ENCODE results near the gene THAP12. TPM values are rescaled to one million over a fixed set of nuclear protein-coding genes. Genes with fewer than 3 reads are reported as not detected.

The THAP12 gene
- total RNA-seq, 1 experiment from 2014 or later, result 50.5 TPM

DNA sequence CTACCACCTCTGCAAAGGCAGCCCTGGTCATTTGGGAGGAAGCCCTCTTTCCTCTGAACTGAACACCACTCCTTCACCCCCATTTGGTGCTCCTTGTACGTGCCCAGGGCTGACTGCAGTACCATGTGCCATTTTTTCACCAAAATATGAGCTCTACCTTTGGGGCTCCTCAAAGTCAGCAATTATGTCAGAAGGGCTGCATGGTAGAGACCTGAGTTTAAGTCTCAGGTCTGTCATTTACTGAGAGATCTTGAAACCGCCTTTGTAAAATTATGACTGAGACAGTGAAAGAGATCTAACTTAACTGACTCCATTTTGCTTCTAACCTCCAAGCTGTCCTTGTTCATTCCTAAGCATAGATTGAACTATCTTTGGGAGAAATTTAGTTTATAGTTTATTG lies 58.0 kb downstream of the THAP12 start:
- Histone ChIP-seq H3K9ac (ENCODE audit: low read length) (no peak overlapping the region), H3K27me3 (ENCODE audit: low read length) (no peaks in the 10 kb centered on the region), H4K20me1 (ENCODE audit: low read length) (no peaks in the 10 kb centered on the region), H3K4me2 (ENCODE audit: low read length) (no peak overlapping the region), H3K27ac (ENCODE audit: low read length) (no peak overlapping the region), H3K9me3 (ENCODE audit: low read length) (no peaks in the 10 kb centered on the region), H3K4me1 (ENCODE audit: insufficient read depth, low read length) (peaks cover 11% of the 10 kb centered on the region), H3K79me2 (ENCODE audit: low read length) (no peaks in the 10 kb centered on the region), H2AFZ (ENCODE audit: low read length) (no peak overlapping the region), H3K36me3 (ENCODE audit: low read depth, low read length) (no peaks in the 10 kb centered on the region), H3F3A (ENCODE audit: low read length, unreplicated experiment) (no peaks in the 10 kb centered on the region), H3K4me3 (ENCODE audit: low read length) (no peak overlapping the region), H3K9me2 (replicated peaks; ENCODE audit: low read length) (no peaks in the 10 kb centered on the region)
- POLR2A ChIA-PET (ENCODE audit: unreplicated experiment), result no interaction called here
- intact Hi-C loops (cut with micrococcal nuclease), result loop anchor here (5.0 kb wide), 1 partner anchor 189 kb away; no protein-coding TSS in a partner anchor
- ATAC-seq, result no peak
- TF ChIP-seq EZH2phosphoT487 (IDR thresholded peaks at IDR 0.05; ENCODE audit: borderline replicate concordance, low read length) (no peak), EZH2 (IDR thresholded peaks at IDR 0.05; ENCODE audit: low read length, unreplicated experiment) (no peak)
- TF ChIP-seq, protein P1, sequence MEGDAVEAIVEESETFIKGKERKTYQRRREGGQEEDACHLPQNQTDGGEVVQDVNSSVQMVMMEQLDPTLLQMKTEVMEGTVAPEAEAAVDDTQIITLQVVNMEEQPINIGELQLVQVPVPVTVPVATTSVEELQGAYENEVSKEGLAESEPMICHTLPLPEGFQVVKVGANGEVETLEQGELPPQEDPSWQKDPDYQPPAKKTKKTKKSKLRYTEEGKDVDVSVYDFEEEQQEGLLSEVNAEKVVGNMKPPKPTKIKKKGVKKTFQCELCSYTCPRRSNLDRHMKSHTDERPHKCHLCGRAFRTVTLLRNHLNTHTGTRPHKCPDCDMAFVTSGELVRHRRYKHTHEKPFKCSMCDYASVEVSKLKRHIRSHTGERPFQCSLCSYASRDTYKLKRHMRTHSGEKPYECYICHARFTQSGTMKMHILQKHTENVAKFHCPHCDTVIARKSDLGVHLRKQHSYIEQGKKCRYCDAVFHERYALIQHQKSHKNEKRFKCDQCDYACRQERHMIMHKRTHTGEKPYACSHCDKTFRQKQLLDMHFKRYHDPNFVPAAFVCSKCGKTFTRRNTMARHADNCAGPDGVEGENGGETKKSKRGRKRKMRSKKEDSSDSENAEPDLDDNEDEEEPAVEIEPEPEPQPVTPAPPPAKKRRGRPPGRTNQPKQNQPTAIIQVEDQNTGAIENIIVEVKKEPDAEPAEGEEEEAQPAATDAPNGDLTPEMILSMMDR (conservative IDR thresholded peaks at IDR 0.05; ENCODE audit: low read depth, low read length), result no peak
- no peak for DNase-seq
- no TSS peak for BruUV-seq (replicated peaks)
- CTCF ChIA-PET, result no interaction called here

DNA sequence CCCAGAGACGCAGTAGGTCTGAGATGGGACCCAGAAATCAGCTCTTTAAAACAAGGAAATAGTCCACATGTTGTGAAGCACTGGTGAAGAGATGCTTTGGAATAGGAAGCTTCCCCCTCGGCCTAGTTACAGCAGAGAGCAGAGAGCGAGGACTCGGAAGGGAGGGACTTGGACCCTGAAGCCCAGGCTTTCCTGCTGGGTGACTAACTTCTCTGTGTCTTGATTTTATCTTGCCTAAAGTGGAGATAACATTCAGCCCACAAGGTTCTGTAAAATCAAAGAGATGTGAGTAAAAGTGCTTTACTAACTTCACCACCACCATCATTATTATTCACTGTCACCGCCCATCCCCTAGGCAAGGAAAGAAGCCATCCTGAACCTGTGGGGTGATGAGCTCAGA lies 58.4 kb downstream of the THAP12 start:
- no peak overlapping the region for H3K27ac ChIP-seq (ENCODE audit: low read length)
- no peaks in the 10 kb centered on the region for H3K9me3 ChIP-seq (ENCODE audit: low read length)
- no peaks in the 10 kb centered on the region for H3F3A ChIP-seq (ENCODE audit: low read length, unreplicated experiment)
- POLR2A ChIA-PET (ENCODE audit: unreplicated experiment), result no interaction called here
- H3K4me1 ChIP-seq (ENCODE audit: insufficient read depth, low read length), result peaks cover 11% of the 10 kb centered on the region
- TF ChIP-seq, protein P1 (conservative IDR thresholded peaks at IDR 0.05; ENCODE audit: low read depth, low read length), result no peak
- TF ChIP-seq EZH2 (IDR thresholded peaks at IDR 0.05; ENCODE audit: low read length, unreplicated experiment) (no peak), EZH2phosphoT487 (IDR thresholded peaks at IDR 0.05; ENCODE audit: borderline replicate concordance, low read length) (no peak)
- no peak overlapping the region for H2AFZ ChIP-seq (ENCODE audit: low read length)
- no peaks in the 10 kb centered on the region for H3K36me3 ChIP-seq (ENCODE audit: low read depth, low read length)
- H3K79me2 ChIP-seq (ENCODE audit: low read length), result no peaks in the 10 kb centered on the region
- no peak for DNase-seq
- no peaks in the 10 kb centered on the region for H3K27me3 ChIP-seq (ENCODE audit: low read length)
- no peak for ATAC-seq
- no TSS peak for BruUV-seq (replicated peaks)
- no peak overlapping the region for H3K9ac ChIP-seq (ENCODE audit: low read length)
- H3K4me2 ChIP-seq (ENCODE audit: low read length), result no peak overlapping the region
- no peaks in the 10 kb centered on the region for H4K20me1 ChIP-seq (ENCODE audit: low read length)
- no peaks in the 10 kb centered on the region for H3K9me2 ChIP-seq (replicated peaks; ENCODE audit: low read length)
- CTCF ChIA-PET, result no interaction called here
- intact Hi-C loops (cut with micrococcal nuclease), result loop anchor here (5.0 kb wide), 1 partner anchor 190 kb away; no protein-coding TSS in a partner anchor
- no peak overlapping the region for H3K4me3 ChIP-seq (ENCODE audit: low read length)

DNA sequence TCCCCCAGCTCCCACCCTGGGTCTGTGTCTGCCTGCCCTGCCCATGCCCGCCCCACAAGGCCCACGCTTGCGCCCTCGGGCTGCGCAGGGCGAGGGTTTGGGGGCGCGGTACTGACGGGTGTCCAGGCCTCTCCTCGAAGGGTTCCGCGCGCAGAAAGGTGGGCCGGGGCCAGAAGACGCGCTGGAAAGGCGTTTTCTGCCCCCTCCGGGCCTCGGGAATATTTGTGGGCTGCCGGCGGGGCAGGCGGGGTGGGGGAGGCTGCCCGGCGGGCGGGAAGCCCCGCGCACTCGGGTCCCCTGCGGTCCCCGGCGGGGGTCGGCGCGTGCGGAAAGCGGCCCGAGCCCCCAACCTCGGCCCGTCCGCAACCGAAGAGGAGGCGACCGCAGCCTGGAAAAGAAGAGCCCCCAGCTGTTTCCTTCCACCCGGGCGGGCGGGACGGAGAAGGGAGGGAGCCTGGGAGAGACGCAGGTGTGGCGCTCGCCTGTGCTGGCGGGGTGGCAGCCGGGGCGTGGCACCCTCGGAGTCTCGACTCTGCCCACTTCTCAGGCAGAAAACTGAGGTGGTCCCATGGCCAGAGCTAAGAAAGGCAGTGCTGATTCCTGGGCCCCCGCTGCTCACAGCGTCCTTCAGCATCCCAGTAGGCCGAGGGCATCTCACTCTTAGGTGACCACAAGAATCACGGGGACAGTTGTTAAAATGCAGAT lies 59.0 kb downstream of the THAP12 start:
- Histone ChIP-seq H4K20me1 (ENCODE audit: low read length) (no peaks in the 10 kb centered on the region), H3K9ac (ENCODE audit: low read length) (no peak overlapping the region), H3K4me1 (ENCODE audit: insufficient read depth, low read length) (peaks cover 11% of the 10 kb centered on the region), H3K36me3 (ENCODE audit: low read depth, low read length) (no peaks in the 10 kb centered on the region), H3K4me2 (ENCODE audit: low read length) (no peak overlapping the region), H3K4me3 (ENCODE audit: low read length) (no peak overlapping the region), H3K27ac (ENCODE audit: low read length) (no peak overlapping the region), H2AFZ (ENCODE audit: low read length) (no peak overlapping the region), H3F3A (ENCODE audit: low read length, unreplicated experiment) (no peaks in the 10 kb centered on the region), H3K27me3 (ENCODE audit: low read length) (no peaks in the 10 kb centered on the region), H3K9me2 (replicated peaks; ENCODE audit: low read length) (no peaks in the 10 kb centered on the region), H3K9me3 (ENCODE audit: low read length) (no peaks in the 10 kb centered on the region), H3K79me2 (ENCODE audit: low read length) (no peaks in the 10 kb centered on the region)
- intact Hi-C loops (cut with micrococcal nuclease), result loop anchor here (5.0 kb wide), 1 partner anchor 190 kb away; no protein-coding TSS in a partner anchor
- TF ChIP-seq EZH2phosphoT487 (IDR thresholded peaks at IDR 0.05; ENCODE audit: borderline replicate concordance, low read length), result no peak
- TF ChIP-seq, protein P1 (conservative IDR thresholded peaks at IDR 0.05; ENCODE audit: low read depth, low read length), result no peak
- no peak for TF ChIP-seq EZH2 (IDR thresholded peaks at IDR 0.05; ENCODE audit: low read length, unreplicated experiment)
- ATAC-seq (no peak), DNase-seq (no peak)
- POLR2A ChIA-PET (ENCODE audit: unreplicated experiment), result no interaction called here
- BruUV-seq (replicated peaks), result no TSS peak
- CTCF ChIA-PET, result no interaction called here
